Suppressor macrophage (primary cell): ENCODE measurements around the gene NLRP12.
"Not testable (repeated sequence)": the region's sequence is repeated elsewhere in the genome, so short reads cannot be mapped to it uniquely, and the experiment has no call there.

Experiments used
- DNase-seq, 4 experiments: peaks; one replicate each; pipeline ENCODE4 v3.0.0-alpha.2; 2020 to 2022

NLRP12 gene

GRCh38 chr19:53774491-53774890, 49.6 kb downstream of the NLRP12 start:
- DNase-seq: not testable (repeated sequence)

- DNase-seq: no peak
Observed at GRCh38 chr19:53773999-53774398, 50.1 kb downstream of the NLRP12 start.

- peak; percentile 64 to 79 (median 76) for DNase-seq
Observed at GRCh38 chr19:53772943-53773342, 51.2 kb downstream of the NLRP12 start.

- DNase-seq: no peak
Observed at GRCh38 chr19:53771144-53771543, 53.0 kb downstream of the NLRP12 start.

- DNase-seq: not testable (repeated sequence)
Observed at GRCh38 chr19:53769696-53770309, 54.3 kb downstream of the NLRP12 start.

- DNase-seq: no peak
Observed at GRCh38 chr19:53768401-53768800, 55.7 kb downstream of the NLRP12 start.

- DNase-seq: not testable (repeated sequence)
Observed at GRCh38 chr19:53758991-53759390, 65.1 kb downstream of the NLRP12 start.
